ENCODE measurements around the gene PLEKHG2.
"Not testable (repeated sequence)": the region's sequence is repeated elsewhere in the genome, so short reads cannot be mapped to it uniquely, and the experiment has no call there.

The PLEKHG2 gene

GRCh38 chr19:39412100-39412866 is at the start of gene PLEKHG2:
Gene PLEKHG2, plus strand, starts transcription at chr19:39412669. Its CDS starts 1,418 bp downstream, at chr19:39414087.
- peak; percentile 99 for DNase-seq

- DNase-seq, result no peak
Measured at GRCh38 chr19:39362682-39363657, 49.5 kb upstream of the PLEKHG2 start.

GRCh38 chr19:39363901-39364457 is 48.5 kb upstream of the PLEKHG2 start:
- DNase-seq, result peak; percentile 27

- DNase-seq, result no peak
Measured at GRCh38 chr19:39365531-39365930, 46.9 kb upstream of the PLEKHG2 start.

- DNase-seq, result no peak
Measured at GRCh38 chr19:39369200-39369599, 43.3 kb upstream of the PLEKHG2 start.

- DNase-seq, result no peak
Measured at GRCh38 chr19:39370735-39371134, 41.7 kb upstream of the PLEKHG2 start.

- no peak for DNase-seq
Measured at GRCh38 chr19:39372047-39372802, 40.2 kb upstream of the PLEKHG2 start.

- DNase-seq, result no peak
Measured at GRCh38 chr19:39372941-39373340, 39.5 kb upstream of the PLEKHG2 start.

- no peak for DNase-seq
Measured at GRCh38 chr19:39375929-39376328, 36.5 kb upstream of the PLEKHG2 start.

- DNase-seq, result no peak
Measured at GRCh38 chr19:39377373-39378362, 34.8 kb upstream of the PLEKHG2 start.

GRCh38 chr19:39379366-39379765 is 33.1 kb upstream of the PLEKHG2 start:
- DNase-seq, result not testable (repeated sequence)

GRCh38 chr19:39379865-39380396 is 32.5 kb upstream of the PLEKHG2 start:
- DNase-seq, result no peak

GRCh38 chr19:39380521-39381502 is 31.7 kb upstream of the PLEKHG2 start:
- DNase-seq, result no peak

GRCh38 chr19:39381910-39382611 is 30.4 kb upstream of the PLEKHG2 start:
- DNase-seq, result no peak

GRCh38 chr19:39382991-39383828 is 29.3 kb upstream of the PLEKHG2 start:
- DNase-seq, result no peak

GRCh38 chr19:39384839-39385568 is 27.5 kb upstream of the PLEKHG2 start:
- DNase-seq, result no peak

- DNase-seq, result no peak
Measured at GRCh38 chr19:39385629-39386411, 26.6 kb upstream of the PLEKHG2 start.
